HG02943 (cell line): ENCODE data around the gene TPRG1.

ENCODE experiments used
- ATAC-seq: cut with Tn5 transposase; IDR thresholded peaks from one replicate; pipeline ENCODE4 v1.9.1; 2021; ENCODE audit warnings: mild to moderate bottlenecking, low read depth, moderate library complexity; ENCODE audit not compliant: unreplicated experiment

Gene TPRG1

DNA sequence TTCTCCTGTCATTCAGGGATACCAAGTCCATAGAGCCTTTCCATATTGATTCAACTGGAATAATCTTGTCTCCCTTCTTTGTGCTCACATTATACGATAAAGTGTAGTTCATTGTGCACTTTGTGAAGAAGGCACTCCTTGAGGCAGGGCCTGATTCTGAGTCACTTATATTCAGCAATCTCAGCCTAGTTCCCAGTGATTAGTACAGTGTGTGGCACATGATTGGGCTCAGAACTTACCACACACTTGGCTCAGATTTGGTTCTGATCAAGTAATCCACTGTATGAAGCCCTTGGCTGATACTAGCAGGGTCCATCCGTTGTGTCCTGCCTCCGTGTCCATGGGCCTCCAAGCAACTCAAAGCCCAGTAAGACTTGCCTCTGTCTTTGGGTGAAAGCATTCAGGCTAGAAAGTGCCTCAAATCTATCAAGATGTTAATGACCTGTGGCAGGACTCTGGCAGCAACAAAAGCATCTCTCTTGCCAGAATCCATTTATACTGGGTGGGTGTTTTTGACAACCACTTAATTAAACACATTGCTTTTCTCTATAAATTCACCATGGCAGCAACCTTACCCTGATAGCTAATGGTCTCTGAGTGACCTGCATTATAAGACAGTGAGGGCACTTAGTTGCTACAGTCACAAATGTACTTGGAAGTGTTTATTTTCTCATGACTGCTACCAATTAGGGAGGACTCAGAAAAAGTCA lies 51.3 kb downstream of the TPRG1 start:
- no peak for ATAC-seq

DNA sequence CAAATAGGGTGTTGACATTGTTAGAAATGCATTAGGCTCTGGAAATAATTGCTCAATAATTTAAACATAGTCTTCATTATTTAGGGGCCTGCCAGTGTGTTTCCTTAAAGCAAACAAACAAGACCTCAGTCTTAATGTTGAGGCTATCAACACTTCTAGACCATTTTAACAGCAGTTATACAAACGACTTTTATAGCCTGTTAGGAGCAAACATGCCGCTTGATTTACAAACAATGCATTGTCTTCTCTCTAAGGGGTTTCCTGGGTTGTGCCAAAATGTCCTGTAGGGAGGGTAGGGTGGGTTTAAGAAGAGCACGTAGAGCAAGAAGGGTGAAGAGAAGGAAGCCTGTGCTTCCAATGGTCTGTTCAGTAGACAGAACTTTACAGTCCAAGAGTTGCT lies 53.7 kb downstream of the TPRG1 start:
- ATAC-seq, result no peak

DNA sequence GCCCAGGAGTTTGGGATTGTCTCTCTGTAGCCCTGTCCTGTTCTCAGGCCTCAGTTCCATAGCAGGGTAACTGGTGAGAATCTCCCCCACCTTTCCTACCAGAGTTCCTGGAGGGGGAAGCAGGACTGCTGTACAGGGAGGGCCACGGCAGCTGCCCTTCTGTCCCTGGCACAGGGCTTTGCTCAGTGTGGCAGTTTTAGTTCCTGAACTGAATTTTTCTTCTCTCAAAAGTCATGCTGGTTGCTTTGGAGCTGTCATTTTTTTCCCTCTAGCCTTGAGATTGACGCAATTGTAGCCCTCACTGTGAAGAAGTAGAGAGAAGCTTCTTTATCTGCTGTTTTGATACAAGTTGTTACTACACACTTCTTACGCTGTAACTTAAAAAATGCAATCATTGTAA lies 55.5 kb downstream of the TPRG1 start:
- no peak for ATAC-seq

DNA sequence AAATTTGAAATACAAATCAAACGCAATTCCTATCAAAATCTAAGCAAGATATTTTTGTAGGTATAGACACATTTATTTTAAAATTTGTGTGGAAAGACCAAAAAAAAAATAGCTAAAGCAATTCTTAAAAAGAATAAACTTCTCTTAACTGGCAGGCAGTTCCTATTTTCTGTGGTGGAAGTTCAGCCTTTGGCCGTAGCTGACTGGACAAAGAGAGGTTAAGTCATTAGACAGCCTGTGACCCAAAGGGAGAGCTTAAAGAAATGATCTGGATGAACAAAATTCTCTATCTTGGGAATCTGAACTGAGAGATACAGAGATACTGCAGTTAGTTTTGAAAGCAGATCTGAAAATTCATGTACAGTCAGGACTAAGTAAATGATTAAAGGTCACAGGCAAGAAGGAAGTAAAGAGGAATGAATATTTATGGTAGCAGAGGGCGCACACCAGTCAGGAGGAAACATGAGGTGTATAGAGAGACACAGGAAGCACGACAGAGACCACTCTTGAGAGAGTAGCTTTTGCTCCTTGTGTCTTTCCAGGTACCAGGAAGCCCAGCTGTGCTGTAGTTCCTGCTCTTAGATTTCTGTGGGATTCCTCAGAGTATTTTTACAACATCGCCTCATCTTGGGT lies 57.5 kb downstream of the TPRG1 start:
- ATAC-seq, result peak; percentile 93

DNA sequence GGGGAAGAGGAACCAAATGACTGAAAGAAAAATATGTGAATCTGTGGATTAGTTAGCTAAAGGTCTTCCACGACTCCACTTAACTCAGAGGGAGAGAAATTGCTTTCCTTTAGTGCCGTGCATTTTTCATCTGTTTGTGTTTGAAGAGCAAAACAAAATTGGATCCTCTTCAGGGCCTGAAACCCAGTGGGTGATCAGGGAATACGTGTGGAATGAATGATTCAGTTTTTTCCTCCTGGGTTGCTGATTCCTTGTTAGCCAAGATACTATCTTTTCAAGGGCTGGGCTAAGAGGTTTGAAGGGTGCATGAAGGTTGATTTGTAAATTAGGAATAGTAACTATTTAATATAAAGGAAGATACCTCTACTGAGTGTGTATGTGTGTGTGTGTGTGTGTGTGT lies 61.0 kb downstream of the TPRG1 start:
- ATAC-seq, result no peak

DNA sequence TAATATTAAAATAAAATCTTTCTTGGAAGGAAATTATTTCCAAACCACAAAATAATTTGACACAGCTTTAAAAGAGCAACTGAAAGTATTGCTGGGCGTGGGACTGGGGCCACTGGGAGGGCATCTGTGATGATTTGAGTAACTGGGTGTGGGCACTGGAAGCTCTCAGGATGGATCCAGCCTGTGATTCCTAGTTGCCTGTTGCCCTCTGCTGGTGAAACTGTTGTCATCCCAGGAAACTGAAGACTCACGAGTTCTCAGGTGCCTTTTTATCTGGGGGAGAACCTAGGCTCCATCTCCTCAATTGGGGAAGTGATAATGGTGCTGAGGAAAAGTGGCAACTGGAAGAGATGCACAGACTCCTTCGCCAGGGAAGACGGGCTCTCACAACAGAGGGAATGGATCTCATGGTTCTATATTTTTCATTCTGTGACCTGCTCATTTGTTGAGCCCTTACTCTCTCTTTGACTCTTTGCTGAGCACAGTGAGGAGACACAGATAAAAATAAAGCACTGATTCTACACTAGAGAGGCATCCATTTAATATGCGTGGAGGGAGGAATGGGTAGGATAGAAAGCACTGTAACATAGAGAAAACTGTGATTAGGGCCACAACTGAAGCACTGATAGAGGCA lies 61.6 kb downstream of the TPRG1 start:
- ATAC-seq, result no peak

DNA sequence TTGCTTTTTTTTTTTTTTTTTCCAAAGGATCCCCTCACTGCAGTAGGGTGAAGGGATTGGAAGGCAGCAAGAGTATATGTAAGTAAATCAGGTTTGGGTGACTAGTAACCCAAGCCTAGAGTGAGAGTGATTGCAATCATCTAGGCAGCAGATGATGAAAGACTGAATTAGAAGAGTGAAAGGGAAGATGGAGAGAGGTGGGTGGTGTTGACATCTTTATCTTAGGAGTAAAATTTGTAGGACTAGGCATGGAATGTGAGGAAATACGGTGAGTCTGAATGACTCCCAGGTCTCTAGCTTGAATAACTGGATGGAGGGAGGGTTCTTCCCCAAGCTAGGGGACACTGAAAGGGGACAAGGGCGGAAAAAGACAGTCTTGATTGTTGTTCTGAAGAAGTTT lies 63.4 kb downstream of the TPRG1 start:
- no peak for ATAC-seq

DNA sequence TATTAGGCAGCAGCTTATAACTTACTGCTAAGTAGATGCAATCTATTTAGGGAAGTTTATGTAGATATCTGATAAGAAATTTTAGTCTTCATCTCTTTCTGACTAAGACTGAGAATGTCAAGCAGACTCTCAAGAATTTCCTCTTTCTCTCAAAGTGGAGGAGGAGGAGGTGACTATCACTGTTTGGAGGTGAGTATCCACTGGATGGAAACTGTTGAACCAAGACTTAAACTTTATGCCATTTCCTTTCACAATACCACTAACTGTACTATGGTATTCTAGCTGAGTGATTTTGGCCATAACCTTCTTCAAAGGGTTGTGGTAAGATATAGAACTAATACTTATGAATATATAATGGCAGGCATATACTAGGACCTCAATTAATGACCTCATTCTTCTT lies 64.6 kb downstream of the TPRG1 start:
- no peak for ATAC-seq

DNA sequence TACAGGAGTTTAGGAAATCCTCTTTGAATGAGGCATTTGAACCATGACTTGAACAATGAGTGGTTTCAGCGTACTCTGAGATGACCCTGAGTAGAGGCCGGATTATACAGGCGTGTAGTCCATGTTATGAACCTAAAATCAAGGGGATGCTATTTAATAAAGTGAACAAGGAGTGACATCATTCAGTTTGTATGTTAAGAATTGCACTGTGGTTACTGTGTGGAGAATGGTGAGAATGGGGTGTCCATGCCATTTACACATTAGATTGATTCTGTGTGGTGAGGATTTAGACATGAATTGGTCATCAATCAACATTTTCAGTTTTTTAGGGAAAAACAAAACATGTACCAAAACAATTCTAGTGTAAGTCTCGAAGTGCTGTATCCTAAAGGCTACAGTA lies 65.8 kb downstream of the TPRG1 start:
- ATAC-seq, result no peak

DNA sequence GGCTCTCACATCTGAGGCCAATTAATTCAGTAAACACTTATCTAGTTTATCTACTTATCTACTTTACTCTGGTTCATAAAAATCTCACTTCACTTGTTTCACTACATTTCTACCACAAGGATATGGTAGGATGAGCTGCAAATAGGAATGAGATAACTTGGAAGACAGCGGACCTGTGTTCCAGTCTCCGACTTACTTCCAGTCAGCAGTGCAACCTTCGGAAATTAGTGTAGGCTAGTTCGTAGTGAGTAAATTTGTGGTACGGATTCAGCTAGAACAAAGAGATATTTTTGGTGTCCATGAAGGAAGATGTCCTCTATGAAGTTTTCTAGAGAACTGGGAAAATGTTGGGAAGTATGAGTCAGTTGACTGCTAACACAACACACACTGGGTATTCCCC lies 66.3 kb downstream of the TPRG1 start:
- ATAC-seq, result no peak

DNA sequence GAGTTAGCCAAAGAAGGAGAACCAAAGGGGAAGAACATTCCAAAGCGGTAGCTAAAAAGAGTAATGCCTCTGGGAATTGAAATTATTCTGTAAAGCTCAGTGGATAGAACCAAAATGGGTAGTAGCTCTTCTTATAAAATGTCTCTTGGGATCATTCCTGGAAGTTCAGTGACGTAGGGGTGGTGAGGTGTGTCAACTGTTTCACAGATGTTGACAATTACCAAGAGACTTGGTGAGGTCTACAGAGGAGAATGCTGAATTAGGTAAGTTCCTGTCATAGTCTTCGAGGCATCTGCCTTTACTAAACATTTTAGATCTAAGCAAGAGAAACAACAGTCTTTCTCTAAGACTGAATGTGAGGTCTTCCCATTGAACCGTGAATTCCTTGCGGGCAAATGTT lies 67.8 kb downstream of the TPRG1 start:
- ATAC-seq, result no peak

DNA sequence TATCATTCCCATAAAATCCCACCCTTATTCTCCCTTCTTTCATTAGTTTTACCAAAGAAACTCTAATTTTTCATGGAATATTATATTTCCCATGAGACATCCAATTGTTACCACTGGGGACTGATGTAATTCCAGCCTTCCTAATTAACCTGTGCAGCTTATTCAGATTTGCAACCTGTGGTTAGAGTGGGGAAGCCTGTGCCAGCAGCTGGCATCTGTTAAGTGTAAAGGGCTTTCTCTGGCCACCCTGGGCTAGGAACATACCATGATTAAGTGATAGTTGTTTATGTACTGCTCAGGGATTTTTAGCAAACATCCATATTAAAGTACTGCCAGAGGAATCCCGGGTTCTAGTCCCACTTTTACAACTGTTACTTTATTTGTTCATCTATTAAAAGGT lies 78.2 kb downstream of the TPRG1 start:
- ATAC-seq, result no peak

DNA sequence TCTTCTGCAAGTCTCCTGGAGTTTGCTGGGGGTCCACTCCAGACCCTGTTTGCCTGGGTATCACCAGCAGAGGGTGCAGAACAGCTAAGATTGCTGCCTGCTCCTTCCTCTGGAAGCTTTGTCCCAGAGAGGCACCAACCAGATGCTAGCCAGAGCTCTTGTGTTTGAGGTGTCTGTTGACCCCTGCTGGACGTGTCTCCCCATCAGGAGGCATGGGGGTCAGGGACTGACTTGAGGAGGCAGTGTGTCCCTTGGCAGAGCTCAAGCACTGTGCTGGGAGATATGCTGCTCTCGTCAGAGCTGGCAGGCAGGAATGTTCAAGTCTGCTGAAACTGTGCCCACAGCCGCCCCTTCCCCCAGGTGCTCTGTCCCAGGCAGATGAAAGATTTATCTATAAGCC lies 86.5 kb downstream of the TPRG1 start:
- no peak for ATAC-seq

DNA sequence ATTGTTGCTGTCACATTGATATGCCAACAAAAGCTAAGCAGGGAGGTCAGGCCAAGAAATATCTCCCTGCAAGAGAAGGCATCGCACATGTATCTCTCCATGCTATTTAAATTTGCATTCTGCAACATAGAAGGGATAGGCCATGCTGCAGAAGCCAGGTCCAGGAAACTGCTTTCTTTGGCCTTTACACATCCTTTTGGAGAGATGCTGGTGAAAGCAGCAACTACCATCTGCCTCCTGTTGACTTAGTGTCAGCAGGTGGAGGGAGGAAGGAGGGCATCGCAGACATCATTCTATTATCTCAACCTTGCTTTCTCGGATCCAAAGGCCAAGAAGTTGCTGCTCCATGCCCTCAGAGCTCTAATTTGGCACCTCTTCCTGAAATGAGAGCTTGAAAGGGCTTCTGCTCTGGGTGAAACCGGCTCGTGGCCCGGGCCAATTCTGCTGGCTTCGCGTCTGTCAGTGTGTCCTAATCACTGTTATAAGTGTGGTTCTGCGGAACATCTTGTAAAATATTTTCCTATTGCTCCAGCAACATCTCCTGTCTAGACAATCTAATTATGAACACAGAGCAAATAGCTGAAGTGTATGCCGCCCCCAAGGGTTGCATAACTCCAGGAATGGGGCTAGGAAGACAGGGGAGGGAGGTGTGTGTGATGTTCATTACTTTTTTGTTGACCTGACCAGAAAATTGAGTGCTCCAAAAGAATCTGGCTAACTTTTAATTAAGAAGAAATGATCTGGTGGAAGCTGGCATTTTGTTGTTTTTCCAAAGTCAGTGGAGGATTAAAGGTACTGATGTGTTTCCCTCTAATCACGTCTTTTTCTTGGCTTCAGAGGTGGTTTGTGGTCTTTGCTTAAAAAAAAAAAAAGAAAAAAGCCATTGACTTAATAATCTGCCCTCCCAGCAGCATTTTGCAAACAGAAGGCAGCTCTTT lies 89.1 kb downstream of the TPRG1 start:
- ATAC-seq, result no peak

DNA sequence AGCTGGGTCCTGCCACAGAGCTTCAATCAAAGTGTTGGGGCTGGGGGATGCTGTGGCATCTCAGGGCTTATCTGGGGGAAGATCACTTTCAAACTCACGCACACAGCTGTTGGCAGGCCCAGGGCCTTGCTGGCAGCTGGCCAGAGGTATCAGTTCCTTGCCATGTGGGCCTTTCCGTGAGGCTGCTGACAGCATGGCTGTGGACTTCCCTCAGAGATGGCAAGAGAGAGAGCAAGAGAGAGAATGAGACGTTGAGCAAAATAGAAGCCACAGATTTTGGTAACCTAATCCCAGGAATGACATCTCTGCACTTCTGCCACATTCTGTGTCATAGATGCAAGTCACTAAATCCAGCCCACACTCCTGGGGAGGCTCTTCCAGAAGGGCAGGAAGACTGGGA lies 91.0 kb downstream of the TPRG1 start:
- no peak for ATAC-seq

DNA sequence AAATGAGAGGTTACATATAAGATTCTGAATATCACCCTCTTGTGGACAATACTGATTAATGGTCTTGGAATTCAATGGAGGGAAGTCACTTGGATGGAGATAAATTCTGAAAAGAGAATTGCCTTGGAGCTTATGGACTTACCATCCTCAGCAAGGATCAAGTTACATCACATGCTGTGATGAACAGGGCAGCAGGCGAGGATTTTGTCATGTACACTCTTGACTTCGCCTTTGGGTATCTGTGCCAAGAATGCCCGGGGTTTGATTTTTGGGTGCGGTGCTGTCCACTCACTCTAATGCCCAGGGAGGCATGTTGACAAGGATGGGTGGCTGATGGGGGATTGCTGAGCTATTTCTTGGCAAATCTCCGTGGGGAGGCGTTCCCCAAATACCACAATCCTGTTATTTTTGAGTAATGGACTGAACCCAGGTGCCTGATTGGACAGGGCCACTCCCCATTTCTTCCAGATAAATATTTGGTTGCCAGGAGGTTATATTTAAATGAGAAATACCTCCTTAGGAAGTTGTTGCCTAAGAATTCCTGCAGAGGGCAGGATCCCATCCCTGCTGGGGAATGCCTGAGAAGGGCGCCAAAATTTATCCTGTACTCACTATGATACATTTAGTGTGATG lies 96.3 kb downstream of the TPRG1 start:
- no peak for ATAC-seq

DNA sequence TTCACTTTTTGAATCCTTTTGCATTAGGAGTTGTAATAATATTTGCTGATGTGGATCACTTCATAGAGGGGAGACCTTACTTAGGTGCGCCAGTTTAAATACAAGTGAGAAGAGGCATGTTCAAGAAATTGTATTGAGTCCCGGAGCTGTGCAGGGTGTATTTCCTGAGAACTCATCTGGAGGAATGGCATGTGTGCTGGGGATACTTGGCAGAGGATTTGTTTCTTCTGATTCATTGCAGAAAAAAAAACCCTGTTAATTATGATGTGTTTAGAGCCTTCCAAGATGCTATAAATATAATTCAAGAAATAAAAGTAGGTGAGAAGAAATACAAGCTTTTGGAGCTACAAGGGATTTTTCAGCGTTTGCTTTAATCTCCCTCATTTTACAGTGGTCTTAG lies 97.6 kb downstream of the TPRG1 start:
- no peak for ATAC-seq

DNA sequence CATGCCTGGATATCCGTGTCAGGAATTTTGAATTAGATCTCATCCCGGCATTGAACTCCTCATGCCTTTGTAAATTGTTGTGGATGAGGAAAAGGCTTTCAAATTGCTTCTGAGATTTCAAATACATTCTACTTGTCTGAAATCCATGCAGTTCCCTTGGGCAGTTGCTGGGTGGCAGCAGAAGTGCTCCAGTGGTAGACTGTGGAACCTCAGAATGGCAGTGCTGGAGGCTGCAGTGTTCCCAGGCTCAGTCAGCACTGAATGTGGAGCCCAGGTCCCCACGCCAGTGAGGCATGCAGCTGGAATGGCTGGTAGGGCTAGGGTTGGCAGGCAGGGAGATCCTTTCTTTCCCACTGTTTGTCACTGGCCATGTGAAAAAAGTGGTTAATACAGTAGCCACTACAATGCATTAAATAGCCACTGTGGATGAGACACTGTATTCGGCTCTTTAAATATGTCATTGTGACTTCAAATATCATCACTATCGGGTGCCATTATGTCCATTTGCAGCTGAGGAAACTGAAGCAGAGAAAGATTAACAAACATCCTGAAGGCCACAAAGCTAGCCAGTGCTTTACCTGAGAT lies 98.6 kb downstream of the TPRG1 start:
- no peak for ATAC-seq

DNA sequence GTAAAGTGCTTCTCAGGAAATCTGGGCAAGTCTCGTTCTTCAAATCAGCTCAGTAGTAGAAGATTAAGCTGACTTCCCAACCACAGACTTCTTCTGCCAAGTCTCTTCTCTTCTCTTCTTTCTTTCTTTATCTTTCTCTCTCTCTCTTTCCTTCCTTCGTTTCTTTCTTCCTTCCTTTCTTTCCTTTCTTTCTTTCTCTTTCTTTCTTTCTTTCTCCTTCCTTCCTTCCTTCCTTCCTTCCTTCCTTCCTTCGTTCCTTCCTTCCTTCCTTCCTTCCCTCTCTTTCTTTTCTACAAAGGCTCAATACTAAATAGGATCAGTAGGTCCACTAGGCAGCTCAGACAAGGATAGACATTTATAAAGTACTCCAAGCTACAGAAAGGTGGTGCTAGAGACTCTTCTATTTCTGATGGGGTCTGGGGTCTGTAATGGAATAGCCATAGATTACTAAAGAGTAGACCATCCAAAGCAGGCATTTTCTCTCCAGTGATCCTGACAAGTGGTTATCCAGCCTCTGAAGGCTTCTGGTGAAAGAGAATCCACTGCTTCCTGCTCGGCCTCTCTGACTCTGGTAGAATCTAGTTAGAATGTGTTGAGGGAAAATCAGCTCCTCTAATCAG lies 100.8 kb downstream of the TPRG1 start:
- no peak for ATAC-seq

DNA sequence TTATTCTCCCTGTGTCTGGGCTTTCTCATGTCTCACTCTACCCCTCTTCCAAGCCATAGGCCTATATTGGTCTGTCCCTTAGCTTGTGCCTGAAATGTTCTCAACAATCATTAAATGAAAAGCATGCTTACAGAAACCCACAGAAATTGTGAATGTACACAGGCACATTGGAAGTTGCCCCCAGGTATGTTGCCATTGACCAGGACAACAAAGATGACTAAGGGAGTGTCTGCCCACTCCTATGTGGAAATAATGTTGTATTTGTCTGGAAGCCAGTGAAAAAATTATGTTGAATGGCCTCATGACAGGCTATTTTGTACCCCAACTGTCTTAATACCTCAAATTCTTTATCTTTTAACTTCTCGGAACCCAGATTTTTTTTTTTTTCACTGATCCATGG lies 102.0 kb downstream of the TPRG1 start:
- no peak for ATAC-seq
